RPMI7951 (cell line): ENCODE data around the gene FAM184B. TPM values are rescaled to one million over a fixed set of nuclear protein-coding genes. Genes with fewer than 3 reads are reported as not detected.
"Not testable (repeated sequence)": the region's sequence is repeated elsewhere in the genome, so short reads cannot be mapped to it uniquely, and the experiment has no call there.

Experiments
- DNase-seq: peaks from one replicate; pipeline ENCODE4 v3.0.0-alpha.2; 2012; ENCODE audit warnings: low read depth
- total RNA-seq: library from RNA; depleted of rRNA; stranded (reverse); fragments of >200 nt; shearing (Covaris generic); gene quantifications from 2 replicates; pipeline ENCODE4 v1.2.3, GENCODE V29; 2014

FAM184B gene
- total RNA-seq, 1 experiment from 2014 or later = under 0.01 TPM

DNA sequence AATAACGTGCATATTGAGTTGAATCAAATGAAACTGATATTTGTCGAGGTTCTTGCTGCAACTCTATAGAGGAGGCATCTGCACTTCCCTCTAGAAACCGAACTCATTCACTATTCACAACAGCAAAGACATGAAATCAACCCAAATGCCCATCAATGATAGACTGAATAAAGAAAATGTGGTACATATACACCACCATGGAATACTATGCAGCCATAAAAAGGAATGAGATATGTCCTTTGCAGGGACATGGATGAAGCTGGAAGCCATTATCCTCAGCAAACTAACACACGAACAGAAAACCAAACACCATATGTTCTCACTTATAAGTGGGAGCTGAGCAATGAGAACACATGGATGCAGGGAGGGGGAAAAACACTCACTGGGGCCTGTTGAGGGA is 96.8 kb downstream of the FAM184B start:
- not testable (repeated sequence) for DNase-seq

DNA sequence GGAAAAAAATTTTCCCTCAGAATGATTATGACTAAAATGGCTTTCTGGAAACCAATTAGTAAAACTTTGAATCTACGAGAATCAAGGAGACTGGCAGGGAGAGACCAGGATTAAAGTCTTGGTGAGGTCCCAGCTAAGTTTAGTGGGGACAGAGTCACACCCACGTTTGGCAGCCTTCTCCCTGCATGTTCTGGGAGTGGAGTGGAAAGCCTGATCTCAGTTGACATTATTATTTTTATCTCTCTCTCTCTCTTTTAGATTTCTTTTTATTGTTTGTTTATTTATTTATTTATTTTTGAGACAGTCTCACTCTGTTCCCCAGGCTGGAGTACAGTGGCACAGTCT is 99.2 kb downstream of the FAM184B start:
- DNase-seq = no peak

DNA sequence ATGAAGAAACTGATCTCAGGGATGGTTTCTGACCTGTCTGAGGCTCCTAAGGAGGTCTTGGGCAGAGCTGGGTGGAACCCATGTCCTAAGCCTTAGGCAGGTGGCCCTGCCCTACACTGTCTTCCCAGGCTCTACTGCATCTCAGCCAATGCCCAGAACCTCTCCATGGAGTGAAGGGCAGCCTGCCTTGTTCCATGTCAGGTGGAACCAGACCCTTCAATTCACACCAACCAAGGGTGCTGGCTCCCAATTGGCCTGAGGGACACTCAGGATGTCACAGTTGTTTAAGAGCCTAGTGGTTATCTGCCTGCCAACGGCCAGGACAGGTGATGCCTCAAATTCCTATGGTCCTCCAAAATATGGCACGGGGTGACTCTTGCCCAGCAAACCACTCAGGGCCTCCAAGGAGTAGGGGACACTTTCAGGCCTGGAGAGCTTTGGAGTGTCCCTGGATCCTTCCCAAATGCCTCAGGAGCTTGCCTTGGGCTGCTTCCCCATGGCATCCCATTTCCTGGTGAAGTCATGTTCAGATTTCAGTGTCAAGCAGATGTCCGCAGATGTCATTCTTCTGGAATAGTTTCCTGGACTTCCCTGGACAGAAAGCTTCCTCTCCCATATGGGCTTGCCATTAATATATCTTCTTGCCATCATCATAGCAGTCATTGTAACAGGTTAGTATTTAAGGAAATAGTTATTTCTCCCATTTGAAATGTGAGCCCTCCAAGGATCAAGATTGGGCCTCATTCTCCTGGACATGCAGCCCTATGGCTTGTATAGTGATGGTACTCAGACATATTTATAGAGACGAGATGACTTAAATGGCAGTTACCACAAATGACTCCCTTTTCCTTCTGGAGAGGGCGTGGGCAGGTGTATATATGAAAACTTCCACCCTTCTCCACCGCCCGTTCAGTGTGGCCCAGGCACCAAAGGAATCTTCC is 99.9 kb downstream of the FAM184B start:
- DNase-seq = no peak

DNA sequence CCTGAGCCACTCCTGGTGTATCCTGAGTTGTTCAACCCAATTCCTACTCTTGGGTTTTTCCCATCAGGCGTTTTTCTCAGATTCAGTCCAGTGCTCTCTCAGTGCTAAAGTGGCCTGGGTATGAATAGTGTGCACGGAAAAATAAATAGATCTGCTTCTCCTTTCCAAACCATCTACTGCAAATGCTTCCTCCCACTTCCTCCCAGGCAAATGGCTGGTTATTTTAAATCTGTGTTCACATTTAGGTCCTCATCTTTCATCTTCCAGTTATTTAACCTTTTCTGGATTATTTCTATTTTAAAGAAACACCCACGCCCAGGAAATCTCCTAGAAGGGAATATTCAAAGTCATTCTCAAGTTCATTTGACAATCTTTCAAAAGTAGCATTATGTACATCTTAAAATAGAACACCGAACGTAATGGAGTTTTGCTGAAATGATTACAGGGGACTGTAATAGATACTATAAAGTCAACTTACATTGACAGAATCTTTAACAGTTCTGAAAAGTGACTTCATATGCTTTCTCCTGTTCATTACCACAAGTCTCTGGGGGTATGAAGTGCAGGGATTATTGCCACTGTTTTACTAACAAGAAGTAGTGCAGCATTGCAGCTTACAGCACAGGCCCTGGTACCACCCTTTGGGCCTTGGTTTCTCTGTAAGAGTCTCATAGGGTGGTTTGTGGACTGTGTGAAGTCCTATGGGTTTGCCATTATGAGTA is 100.7 kb downstream of the FAM184B start:
- DNase-seq = no peak

DNA sequence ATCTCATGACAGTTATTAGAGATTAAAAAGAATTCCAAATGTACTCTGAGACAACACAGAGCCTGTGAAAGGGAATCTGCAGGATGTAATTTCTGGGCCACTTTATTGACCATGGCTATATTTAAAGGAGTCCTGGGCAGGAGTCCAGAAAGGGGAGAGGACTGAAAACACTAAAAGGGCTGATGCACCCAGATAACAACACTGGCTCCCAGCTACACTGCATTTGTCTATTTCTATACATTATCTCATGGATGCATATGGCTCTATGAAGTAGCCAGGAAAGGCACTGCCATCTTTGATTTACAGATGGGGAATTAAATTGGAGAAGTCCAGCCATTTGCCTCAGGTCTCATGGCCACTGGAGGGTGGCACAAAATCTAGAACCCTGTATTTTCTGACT is 111.0 kb downstream of the FAM184B start:
- no peak for DNase-seq

DNA sequence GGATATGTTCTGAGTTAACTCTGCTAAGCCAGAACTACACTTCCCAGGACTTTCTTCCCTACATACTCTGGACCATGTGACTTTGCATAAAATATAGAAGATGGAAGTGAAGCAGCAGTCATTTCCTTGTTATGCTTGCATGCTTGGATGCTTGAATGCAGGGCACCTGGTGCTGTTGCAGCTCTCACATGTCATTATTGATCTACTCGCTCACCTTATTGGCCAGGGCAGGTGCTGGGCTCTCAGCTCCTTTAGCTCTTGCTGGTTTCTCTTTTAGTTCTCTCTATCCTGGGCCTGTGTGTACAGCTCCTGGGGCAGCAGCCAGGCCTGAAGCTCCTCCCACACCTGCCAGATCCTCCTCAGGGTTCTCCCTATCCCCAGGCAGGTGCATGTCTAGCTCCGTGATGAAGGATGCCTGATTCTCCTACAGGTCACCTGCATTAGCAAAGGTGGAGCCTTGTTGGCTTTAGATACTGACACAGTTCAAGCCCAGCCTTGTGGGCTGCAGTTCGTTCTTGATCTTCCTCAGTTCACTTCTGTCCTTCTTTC is 113.7 kb downstream of the FAM184B start:
- no peak for DNase-seq

DNA sequence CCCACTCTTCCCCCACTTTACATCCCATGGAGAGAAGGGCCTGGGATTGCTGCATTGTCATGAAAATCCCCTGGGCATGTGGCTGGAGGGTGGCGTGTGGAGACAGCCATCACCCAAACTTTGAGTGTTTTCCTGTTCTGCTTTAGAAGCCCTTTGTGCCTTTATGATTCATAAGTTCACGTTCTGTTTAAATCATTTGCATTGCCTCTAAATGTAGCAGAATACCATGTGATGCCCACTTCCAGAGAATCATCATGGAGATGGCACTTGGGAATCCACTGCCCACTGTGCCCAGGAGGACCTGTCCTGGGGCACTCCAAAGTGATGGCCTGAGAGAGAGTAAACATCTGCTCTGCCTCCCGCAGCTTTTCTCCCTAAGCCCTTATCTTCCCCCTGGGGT is 114.2 kb downstream of the FAM184B start:
- no peak for DNase-seq

DNA sequence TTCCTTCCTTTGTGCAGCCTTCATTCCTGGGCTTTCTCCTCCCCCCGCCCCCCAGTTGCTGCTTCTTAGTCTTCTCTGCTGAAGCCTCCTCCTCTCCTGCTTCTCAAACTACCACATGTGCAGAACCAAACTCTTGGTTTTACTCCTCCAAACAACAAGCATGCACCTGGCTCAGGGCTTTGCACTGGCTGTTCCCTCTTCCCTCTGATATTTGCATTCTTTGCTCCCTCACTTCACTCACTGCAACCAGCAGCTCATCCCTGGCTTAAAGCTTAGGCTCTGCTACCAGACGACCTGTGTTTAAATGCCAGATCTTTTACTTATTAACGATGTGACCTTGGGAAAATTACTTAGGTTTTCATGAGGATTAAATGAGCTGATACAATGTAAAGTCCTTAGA is 115.6 kb downstream of the FAM184B start:
- no peak for DNase-seq

DNA sequence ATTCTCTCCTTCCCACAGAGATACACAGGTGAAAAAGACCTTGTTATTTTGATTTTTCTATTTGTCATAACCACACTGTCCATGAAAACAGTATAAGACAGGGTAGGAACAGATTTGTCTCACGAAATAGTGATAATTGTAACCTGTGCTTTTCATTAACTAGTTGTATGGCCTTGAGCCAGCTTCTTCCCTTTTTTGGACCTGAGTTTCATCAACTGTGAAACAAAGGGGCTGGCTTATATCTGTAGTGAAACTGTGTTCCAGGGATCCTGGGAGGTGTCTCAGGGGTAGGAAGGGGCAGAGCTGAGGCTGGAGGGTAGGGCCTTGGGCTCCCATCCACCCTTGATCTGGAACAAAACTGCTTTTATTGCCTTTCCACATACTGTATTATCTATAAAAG is 116.1 kb downstream of the FAM184B start:
- DNase-seq = no peak

DNA sequence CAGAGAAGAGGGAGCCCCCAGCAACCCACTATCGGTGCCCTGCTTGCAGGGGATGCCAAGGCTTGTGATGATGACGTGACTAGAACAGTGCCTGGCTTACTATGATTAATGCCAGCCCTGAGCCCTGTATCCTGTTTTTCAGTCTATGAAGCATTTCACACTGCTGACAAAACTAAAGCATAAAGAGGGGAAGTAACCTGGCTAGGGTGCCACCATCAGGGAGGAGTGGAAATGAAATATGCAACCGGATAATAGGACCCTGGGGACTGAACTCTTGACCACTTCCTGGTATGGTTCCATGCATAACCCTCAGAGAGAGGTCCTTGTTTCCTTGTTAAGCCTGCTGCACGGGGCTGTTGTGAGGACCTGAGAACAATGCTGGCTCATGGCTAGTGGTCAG is 116.7 kb downstream of the FAM184B start:
- no peak for DNase-seq

DNA sequence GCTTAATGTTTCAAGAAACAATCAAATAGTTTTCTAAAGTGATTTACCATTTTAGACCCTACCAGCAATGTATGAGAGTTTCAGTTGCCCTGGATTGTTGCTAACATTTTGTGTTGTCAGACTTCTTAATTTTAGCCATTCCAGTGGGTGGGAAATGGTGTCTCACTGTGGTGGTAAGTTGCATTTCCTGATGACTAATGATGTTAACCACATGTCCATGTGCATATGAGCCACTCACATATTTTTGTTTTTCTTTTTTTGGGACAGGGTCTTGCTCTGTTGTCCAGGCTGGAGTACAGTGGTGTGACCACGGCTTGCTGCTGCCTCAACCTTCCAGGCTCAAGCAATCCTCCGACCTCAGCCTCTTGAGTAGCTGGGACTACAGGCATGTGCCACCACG is 118.7 kb downstream of the FAM184B start:
- peak; percentile 46 for DNase-seq

DNA sequence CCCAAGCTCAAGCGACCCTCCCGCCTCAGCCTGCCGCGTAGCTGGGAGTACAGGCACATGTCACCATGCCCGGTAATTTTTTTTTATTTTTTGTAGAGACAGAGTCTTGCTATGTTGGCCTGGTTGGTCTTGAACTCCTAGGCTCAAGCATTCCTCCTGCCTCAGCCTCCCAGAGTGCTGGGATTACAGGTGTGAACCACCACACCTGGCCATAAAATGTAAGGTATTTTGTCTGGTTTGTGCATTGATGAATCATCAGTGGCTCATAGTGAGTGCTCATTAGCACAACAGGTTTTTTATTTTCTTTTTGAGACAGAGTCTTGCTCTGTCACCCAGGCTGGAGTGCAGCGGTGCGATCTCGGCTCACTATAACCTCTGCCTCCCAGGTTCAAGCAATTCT is 122.2 kb downstream of the FAM184B start:
- not testable (repeated sequence) for DNase-seq

DNA sequence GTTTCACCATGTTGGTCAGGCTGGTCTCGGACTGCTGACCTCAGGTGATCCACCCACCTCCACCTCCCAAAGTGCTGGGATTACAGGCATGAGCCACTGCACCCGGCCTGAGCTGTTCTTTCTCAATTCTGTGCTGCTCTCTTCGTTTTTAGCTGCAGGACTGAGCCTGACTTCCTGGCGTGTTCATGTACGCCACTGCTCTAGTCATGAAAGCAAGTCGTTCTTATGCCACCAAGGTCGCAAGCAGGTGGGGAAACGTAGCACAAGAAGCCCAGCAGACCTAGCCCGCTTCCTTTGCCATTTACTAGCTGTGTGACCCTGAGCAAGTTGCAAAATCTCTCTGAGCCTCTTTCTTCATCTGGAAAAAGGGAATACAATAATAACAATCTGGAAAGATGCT is 123.6 kb downstream of the FAM184B start:
- DNase-seq = no peak

DNA sequence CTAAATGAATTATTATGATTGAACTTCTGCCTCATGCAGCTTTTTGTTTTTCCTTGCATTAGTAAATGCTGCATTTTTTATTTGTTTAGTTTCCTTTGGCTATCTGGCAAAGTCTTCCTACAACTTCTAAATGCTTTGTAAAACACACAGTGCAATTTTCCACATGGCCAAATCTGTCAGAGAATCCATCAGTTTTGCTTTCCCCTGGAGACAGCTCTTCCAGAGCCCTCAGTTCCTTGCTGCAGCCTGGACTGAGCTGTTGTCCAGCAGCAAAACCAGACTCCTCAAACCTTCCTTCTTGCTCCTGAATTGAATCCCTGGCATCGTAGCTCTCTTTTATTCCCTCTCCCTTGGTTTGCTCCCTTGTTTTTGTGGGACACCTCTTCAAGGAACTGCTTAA is 124.3 kb downstream of the FAM184B start:
- DNase-seq = no peak

DNA sequence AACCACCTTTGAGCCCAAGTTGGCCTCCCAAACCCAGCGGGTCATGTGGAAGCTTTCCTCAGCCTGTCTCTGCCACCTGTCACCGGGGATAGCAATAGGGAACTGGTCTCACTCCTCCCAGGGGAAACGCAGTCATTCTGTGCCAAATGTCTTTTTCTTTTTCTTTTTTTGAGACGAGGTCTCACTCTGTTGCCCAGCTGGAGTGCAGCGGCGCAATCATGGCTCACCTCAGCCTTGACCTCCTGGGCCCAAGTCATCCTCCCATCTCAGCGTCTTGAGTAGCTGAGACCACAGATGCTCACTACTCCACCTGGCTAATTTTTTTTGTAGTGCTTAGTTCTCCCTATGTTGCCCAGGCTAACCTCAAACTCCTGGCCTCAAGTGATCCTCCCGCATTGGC is 126.7 kb downstream of the FAM184B start:
- DNase-seq = no peak

DNA sequence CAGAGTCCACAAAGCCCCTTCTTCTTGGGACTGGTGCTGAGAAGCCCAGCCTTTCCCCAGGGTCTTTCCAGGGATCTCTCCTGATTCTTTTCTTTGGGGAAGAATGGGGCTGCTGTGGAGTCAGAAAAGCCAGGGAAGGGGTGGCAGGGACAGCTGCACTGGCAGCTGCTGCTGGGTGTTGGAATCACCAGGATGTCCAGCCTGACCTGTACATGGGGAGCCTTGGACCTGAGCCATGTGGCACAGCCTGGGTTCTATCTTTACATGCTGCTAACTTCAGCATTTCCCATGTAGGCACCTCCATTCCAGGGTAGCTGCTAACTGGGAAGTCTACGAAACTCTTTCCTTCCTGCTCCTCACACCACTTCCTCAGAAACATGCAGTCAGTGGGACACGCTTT is 131.0 kb downstream of the FAM184B start:
- no peak for DNase-seq

DNA sequence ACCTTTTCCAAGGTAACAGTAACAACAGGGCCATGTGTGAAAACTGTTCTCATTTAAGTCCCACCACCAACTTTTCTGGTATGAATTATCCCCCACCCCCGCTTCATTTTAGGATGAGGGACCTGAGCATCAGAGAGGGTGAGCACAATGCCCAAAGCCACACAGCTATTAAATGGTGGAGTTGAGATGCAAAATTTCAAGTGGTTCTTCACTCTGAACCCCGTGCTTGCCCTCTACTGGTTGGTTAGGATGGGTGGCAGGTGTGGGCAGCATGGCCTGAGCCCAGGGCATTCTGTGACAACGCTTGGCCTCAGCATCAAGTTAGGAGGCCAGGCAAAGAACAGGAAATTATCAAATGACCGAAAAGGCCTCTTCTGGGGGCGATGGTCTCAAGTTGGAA is 133.5 kb downstream of the FAM184B start:
- no peak for DNase-seq

DNA sequence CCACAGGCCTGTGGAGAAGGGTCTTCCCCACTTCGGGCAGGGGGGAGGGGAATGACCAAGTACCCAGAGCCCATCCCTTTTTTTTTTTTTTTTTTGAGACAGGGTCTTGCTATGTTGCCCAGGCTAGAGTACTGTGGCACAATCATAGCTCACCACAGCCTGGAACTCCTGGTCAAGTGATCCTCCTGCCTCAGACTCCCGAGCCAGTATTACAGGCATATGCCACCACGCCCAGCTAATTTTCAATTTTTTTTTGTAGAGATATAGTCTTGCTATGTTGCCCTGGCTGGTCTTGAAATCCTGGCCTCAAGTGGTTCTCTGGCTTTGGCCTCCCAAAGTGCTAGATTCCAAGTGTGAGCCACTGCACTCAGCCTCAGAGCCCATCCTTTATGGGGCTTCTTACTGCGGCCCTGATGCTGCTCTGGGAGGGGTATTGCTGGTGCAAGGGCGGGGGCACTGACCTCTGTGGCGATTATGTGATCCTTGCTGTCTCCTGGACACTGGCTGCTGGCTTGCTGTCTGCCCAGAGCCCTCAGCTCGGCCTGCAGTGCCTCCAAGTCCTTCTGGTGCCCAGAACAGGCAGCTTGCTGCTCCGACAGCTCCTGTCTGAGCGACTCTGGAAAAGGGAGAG is 134.1 kb downstream of the FAM184B start:
- no peak for DNase-seq

DNA sequence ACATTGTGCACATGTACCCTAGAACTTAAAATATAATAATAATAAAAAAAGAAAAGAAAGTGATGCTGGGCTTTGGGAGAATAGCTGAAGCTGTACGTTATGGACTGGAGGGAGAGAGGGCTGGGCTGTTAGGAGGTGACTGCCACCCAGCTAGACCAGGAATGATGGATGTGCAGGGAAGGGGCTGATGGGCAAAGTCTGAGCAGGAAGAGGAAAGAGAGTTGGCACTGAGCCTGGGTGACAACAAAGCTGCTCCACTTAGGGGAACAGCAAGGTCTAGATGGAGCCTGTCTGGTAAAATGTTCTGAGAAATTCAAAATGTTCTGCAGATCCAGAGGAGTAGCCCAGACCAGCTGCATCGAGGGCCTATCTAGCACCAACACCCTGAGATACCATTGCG is 134.7 kb downstream of the FAM184B start:
- no peak for DNase-seq

DNA sequence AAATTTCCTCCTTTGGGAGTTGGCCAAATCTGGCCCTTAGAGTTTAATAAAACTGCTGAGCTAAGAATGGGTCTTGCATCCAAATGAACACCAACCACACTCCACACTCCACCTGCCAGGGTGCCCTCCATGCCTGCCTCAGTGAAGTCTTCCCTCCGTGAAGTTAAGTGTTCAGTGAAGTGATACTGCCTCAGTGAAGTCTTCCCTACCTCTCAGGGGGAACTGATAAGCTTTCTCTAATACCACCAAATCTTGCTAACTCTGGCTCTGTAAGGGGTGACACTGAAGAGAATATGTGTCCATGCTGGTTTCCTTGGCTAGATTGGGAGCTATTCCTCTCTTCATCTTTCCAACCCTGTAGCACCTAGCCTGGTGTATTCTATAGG is 139.0 kb downstream of the FAM184B start:
- DNase-seq = no peak

DNA sequence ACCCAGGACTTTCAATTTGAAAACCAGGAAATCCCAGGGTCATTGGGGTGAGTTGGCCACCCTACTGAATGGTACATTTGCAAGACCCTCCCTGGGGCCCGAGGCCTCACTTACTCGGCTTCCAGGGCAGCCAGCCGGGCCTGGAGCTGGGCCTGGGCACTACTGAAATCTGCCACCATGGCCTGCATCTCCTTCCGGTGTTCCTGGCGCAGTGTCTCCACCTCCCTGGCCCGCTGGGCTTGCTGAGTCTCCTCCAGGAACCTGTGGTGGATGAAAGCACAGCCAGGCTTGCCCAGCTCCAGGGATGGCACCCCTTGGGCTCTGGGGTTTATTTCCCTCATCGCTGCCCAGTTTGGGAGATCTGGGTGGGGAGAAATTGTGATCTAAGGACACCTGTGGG is 142.3 kb downstream of the FAM184B start:
- no peak for DNase-seq
